SK-MEL-5 (cell line): ENCODE results near the gene KCNJ11. TPM values are rescaled to one million over a fixed set of nuclear protein-coding genes. Genes with fewer than 3 reads are reported as not detected.
A peak's percentile ranks its signal among the peaks of the same experiment; 100 is the strongest.

Experiments used
- DNase-seq: peaks from one replicate; pipeline ENCODE4 v3.0.0-alpha.2; 2016; ENCODE audit warnings: low read depth, low spot score
- in situ Hi-C: cut with HindIII; loops from 2 replicates; pipeline ENCODE4 v1.10.0; 2016; ENCODE audit warnings: low sequenced_read_pairs, high pct_unique_total_duplicates, low pct_unique_long_range_greater_than_20kb
- total RNA-seq: library from RNA; depleted of rRNA; stranded (reverse); fragments of >200 nt; shearing (Covaris generic); gene quantifications from 2 replicates; pipeline ENCODE4 v1.2.3, GENCODE V29; 2014

KCNJ11 gene
- total RNA-seq, 1 experiment from 2014 or later = not detected

GRCh38 chr11:17396598-17397310 is 8.3 kb upstream of the KCNJ11 start:
- no peak for DNase-seq
- in situ Hi-C loops = no loop called here

GRCh38 chr11:17395978-17396377 is 7.5 kb upstream of the KCNJ11 start:
- no peak for DNase-seq
- in situ Hi-C loops = no loop called here

GRCh38 chr11:17395554-17395961 is 7.1 kb upstream of the KCNJ11 start:
- DNase-seq = no peak
- in situ Hi-C loops = no loop called here

- DNase-seq = no peak
- in situ Hi-C loops = no loop called here
Measured at GRCh38 chr11:17394743-17395390, 6.4 kb upstream of the KCNJ11 start.

GRCh38 chr11:17393472-17393871 is 5.0 kb upstream of the KCNJ11 start:
- in situ Hi-C loops = no loop called here

GRCh38 chr11:17392872-17393271 is 4.4 kb upstream of the KCNJ11 start:
- in situ Hi-C loops = no loop called here

More at GRCh38 chr11:17393472-17393871, 5.0 kb upstream of the KCNJ11 start:
- DNase-seq = no peak

GRCh38 chr11:17391493-17392355 is 3.3 kb upstream of the KCNJ11 start:
- in situ Hi-C loops = no loop called here
- no peak for DNase-seq

More at GRCh38 chr11:17392872-17393271, 4.4 kb upstream of the KCNJ11 start:
- DNase-seq = no peak

- in situ Hi-C loops = no loop called here
- no peak for DNase-seq
Measured at GRCh38 chr11:17389957-17390649, 1.6 kb upstream of the KCNJ11 start.

- DNase-seq = peak; percentile 71
- in situ Hi-C loops = no loop called here
Measured at GRCh38 chr11:17389211-17389956, 925 bp upstream of the KCNJ11 start.

GRCh38 chr11:17387811-17388210 is 648 bp downstream of the KCNJ11 start:
- no peak for DNase-seq
- in situ Hi-C loops = no loop called here

GRCh38 chr11:17387254-17387653 is 1.2 kb downstream of the KCNJ11 start:
- no peak for DNase-seq
- in situ Hi-C loops = no loop called here

- DNase-seq = peak; percentile 61
- in situ Hi-C loops = no loop called here
Measured at GRCh38 chr11:17386331-17387084, 2.0 kb downstream of the KCNJ11 start.

GRCh38 chr11:17385926-17386325 is 2.5 kb downstream of the KCNJ11 start:
- no peak for DNase-seq
- in situ Hi-C loops = no loop called here

GRCh38 chr11:17385492-17385891 is 3.0 kb downstream of the KCNJ11 start:
- in situ Hi-C loops = no loop called here
- DNase-seq = no peak

- DNase-seq = peak; percentile 87
- in situ Hi-C loops = no loop called here
Measured at GRCh38 chr11:17384002-17384511, 4.4 kb downstream of the KCNJ11 start.

- in situ Hi-C loops = no loop called here
- no peak for DNase-seq
Measured at GRCh38 chr11:17383461-17383860, 5.0 kb downstream of the KCNJ11 start.
